NCI-H2107 treated with DMSO at 0.1 percent for 48 hours (cell line): ENCODE data around the gene PRDM5.

Experiments
- DNase-seq: peaks from one replicate; lab custom pipeline; 2025; ENCODE audit not compliant: unreplicated experiment; lab: John Stamatoyannopoulos, UW

The PRDM5 gene

GRCh38 chr4:120922381-120923206, at the start of gene PRDM5:
TSS of gene PRDM5 (minus strand) at chr4:120922726. CDS start at chr4:120922608, 118 bp downstream.
- no peak for DNase-seq

GRCh38 chr4:120971884-120972283, 49.4 kb upstream of the PRDM5 start:
- DNase-seq, result no peak

- no peak for DNase-seq
Measured at GRCh38 chr4:120965938-120966337, 43.4 kb upstream of the PRDM5 start.

DNA sequence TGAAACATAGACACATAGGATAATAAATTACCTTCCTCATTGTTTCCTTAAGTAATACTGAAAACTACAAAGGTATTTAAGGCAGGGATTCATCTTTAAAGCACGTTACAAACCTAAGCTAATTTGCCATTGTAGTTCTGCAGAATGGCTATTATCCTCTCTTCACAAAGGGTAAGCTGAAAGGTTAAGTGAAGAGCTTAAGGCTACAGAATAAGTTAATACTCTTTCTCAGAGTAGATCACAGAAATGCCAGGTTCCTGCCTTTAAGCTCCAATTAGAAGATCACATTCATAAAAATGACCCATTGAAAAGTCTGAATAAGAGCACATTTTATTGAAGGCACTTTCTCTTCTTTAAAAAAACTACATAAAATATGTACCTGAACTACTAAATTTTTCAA, 42.1 kb upstream of the PRDM5 start:
- no peak for DNase-seq

- DNase-seq, result no peak
Measured at GRCh38 chr4:120963449-120963848, 40.9 kb upstream of the PRDM5 start.

GRCh38 chr4:120960656-120961267, 38.2 kb upstream of the PRDM5 start:
- DNase-seq, result no peak

GRCh38 chr4:120948382-120948781, 25.9 kb upstream of the PRDM5 start:
- no peak for DNase-seq

- DNase-seq, result no peak
Measured at GRCh38 chr4:120942776-120943175, 20.2 kb upstream of the PRDM5 start.

DNA sequence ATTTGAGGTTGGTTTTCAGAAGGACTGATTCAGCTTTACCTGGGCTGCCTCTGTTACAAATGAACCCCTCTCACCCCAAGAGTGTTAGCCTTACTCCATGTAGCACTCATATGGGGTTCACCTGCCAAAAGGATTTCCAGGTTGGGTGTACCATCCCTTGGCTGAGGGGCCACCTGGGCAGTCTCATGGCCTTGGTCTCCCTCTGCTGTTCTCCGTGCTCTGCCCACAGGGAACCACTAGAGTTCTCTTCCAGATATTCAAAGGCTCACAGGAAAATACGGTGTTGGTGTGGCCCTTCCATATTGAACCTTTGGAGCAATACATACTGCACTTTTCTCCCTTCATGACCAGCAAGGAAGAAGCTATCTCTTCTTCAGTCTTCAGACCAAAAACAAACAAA, 18.0 kb upstream of the PRDM5 start:
- DNase-seq, result no peak

DNA sequence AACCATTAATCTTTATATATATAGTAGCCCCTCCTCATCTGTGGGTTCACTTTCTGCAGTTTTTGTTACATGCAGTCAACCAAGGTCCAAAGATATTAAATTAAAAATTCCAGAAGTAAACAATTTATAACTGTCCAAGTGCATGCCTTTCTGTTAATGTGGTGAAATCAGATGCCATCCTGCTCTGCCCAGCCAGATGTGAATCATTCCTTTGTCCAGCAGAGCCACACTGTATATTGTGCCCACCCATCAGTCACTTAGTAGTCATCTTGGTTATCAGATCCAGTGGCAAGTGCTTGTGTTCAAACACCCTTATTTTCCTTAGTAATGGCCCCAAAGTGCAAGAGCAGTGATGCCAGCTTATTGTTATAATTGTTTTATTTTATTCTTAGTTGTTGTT, 17.2 kb upstream of the PRDM5 start:
- no peak for DNase-seq

DNA sequence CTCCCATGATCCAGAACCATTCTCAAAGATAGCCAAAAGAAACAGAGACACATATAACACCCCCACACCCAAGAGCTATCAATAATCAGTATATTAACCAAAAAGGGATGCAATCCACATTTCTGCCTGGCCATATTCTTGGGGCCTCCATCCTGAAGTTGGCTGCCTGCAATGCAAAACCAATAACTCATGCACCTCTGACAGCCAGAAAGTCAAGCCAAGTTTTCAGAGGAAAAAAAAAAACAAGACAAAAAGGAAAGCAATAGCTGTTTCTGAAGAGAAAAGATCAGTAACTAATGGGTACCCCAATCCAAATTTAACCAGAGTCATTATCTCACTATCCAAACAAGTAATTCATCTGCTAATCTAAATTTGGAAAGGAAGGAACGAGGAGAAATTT, 7.3 kb upstream of the PRDM5 start:
- no peak for DNase-seq

DNA sequence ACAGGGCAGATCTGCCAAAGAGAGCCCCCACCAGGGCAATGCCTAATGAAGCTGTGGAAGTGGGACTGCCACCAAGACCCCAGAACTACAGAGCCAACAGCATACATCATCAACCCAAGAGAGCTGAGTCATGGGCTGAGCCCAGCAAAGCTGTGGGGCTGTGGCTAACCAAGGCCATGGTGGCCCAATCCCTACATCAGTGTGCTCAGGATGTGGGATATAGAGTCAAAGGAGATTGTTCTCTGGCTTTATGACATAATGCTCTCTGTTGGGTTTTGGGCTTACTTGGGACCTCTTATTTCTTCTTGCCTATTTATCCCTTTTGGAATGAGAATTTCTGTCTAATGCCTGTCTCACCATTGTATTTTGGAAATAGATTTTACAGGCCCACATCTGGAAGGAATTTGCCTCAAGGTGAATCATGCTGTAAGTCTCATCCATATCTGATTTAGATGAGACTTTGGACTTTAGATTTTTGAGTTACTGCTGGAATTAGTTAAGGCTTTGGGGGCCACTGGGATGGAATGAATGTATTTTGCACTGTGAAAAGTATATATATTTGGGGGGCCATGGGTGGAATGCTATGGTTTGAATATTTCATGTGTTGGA, 5.4 kb upstream of the PRDM5 start:
- DNase-seq, result no peak

DNA sequence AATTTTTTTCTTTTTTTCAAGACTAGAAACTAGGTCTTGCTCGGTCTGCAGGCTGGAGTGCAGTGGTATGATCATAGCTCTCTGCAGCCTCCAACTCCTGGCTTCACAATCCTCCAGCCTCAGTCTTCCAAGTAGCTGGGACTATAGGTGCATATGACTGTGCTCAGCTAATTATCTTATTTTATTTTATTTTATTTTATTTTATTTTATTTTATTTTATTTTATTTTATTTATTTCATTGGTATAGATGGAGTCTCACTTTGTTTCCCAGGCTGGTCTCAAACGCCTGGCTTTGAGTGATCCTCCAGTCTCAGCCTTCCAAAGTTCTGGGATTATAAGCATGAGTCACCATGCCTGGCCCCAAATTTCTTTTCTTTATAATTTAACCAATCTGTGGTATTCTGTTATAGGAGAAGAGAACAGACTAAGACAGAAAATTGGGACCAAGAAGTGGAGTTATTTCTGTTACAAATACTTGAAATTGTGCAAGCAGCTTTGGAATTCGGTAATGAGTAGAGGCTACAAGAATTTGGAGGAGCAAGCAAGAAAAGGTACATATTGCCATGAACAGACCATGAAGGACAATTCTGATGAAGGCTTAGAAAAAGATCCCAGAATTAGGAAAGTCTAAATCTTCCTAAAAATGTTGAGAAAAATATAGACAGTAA, 4.0 kb upstream of the PRDM5 start:
- DNase-seq, result no peak

GRCh38 chr4:120924931-120925330, 2.4 kb upstream of the PRDM5 start:
- DNase-seq, result no peak

GRCh38 chr4:120923207-120923522, 639 bp upstream of the PRDM5 start:
- no peak for DNase-seq

- DNase-seq, result no peak
Measured at GRCh38 chr4:120921456-120922380, 808 bp downstream of the PRDM5 start.

GRCh38 chr4:120920666-120921065, 1.9 kb downstream of the PRDM5 start:
- DNase-seq, result no peak

DNA sequence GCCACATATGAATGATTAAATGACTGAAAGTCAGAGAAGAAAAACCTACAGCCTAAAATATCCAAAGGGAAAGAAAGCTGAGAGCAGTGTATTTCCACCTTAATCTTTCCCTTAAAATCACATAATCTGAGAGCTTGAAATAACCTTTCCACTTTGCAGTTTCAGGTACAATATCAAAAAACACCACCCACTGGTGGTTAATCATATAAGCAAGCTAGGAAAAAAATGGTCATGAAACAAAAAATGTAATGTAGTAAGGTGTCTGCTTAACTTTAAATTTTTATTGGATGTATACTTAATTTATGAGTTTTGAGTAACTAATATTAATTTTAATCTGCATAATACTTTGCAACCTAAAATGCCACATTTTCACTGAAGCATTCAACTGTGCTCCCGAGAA, 3.2 kb downstream of the PRDM5 start:
- DNase-seq, result no peak

DNA sequence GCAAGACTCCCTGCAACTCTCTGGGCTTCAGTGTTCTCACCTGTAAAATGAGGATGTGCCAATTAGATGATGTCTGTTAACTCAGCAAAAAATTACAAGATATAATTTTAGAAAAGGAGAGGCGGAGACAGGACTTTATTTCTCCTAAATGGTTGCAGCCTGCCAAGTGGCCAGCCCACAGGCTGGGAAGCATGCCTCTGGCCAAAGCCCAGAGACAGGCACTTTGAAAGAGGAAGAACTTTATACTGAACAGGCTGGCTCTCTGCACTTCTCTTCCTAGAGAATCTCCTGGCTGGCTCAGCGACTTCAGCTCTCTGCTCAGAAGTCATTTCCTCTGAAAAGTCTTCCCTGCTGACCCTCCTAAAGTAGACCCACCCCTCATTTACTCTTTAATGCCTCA, 3.7 kb downstream of the PRDM5 start:
- no peak for DNase-seq

GRCh38 chr4:120918092-120918491, 4.4 kb downstream of the PRDM5 start:
- no peak for DNase-seq

DNA sequence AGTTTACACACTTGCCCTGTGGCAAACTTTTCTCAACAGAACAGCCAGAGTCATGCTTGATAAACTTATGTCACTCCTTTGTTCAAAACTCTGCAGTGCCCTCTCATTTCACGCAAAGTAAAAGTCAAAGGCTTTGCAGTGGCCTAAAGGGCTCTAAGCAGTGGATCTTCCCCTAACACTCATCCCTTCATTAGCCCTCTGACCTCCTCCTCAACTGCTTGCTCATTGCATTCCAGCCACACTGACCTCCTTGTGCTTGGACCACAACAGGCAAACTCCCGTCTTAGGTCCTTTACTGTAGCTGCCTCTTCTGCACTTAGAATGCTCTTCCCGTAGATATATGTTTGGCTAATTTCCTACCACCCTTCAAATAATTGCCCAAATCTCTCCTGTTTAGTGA, 5.6 kb downstream of the PRDM5 start:
- DNase-seq, result no peak
